LHCN-M2 (cell line): ENCODE measurements around the gene PLPP3. TPM values are rescaled to one million over a fixed set of nuclear protein-coding genes. Genes with fewer than 3 reads are reported as not detected.

Experiments
- DNase-seq: peaks from one replicate; pipeline ENCODE4 v3.0.0-alpha.2; 2012; ENCODE audit warnings: low read depth
- total RNA-seq: library from RNA; depleted of rRNA; stranded (reverse); fragments of >200 nt; gene quantifications from 2 replicates; pipeline ENCODE4 v1.2.3, GENCODE V29; 2014

PLPP3 gene
- total RNA-seq, 1 experiment from 2014 or later = 49.5 TPM

DNA sequence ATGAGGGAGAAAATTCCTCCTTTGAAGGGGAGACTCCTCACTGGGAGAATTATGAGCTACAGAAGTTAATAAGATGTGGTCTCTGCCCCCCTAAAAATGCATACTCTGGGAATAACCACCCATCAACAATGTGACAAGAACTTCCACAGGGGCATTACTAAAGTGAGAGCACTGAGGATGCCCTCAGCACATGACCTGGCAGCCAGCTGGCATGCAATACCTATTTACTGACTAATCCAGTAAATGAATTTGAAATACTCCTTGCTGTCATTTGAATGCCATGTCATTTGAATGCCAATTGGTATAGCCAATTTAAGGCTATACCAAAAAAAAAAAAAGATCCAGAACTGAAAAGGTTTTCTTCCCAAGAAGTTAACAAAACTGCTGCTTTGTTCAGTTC, 30.8 kb downstream of the PLPP3 start:
- DNase-seq = no peak

DNA sequence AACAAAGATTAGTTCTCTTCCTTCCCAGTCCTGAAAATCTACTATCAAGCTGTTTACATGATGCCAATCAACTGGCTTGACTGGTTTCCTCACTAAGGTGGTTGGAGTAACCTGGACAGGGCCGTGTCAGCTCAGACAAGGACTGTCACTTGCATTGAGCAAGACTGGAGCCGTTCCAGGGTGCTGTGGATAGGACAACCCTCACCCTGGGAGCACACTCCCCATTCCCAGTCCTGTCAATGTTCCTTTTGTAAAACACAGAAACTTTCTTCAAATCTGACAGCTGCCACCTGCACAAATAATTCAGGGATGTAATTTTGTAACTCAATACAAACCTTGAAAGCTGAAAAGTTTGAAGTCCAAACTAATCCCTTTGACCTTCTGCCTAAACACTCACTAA, 31.4 kb downstream of the PLPP3 start:
- no peak for DNase-seq

GRCh38 chr1:56547473-56547872, 31.9 kb downstream of the PLPP3 start:
- DNase-seq = peak; percentile 46

DNA sequence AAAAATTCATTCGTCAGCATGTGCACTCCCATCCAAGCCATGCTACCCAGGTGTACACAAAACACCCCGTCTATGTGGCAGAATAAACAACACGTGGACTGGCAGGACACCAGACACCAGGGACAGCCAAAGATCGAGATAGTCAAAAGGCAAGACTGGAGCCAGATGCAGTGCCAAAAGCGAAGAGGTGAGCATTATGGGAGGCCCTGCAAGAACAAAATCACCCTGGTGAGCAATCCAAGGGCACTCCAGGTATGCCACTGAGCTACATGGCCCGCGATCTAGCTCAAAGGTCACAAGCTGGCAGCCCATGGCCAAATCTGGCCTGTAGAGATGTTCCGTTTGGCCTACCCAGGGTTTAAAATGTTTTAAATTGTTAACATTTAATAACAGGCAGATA, 33.7 kb downstream of the PLPP3 start:
- DNase-seq = no peak

DNA sequence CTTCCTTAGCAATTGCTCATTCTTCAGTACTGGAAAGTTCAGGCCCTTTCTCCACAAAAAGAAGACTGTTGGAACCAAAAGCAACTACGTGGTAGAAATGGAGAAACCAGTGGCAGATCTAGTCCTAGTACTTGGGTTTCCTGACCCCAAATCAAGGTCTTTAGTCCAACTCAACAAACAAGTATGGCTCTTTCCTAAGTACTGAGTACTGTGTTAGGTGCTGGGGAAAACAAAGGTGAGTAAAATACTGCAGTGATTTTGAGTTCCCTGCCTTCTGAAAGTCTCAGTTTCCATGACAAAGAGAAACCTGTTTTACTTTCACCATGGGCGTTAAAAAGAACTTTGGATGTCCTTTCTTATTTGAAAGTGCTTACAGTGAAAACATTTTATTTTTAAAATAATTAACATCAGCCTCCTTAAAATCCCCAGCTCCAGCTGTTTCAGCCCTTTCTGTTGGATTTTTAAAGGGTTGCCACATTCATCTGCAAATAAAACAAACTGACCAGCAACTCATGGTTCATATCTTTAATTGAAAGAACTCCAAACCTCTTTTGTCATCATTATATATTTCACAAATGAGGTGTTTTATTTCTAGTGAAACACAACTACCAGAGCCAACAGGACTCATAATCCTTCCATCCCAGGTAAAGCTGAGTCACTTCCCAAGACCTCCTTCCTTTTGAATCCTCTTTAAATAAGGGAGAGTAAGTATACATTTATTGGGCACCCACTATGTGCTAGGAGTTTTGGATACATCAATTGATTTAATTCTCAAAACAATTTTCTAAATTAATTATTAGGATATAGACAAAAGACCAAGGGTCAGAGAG, 35.4 kb downstream of the PLPP3 start:
- no peak for DNase-seq

DNA sequence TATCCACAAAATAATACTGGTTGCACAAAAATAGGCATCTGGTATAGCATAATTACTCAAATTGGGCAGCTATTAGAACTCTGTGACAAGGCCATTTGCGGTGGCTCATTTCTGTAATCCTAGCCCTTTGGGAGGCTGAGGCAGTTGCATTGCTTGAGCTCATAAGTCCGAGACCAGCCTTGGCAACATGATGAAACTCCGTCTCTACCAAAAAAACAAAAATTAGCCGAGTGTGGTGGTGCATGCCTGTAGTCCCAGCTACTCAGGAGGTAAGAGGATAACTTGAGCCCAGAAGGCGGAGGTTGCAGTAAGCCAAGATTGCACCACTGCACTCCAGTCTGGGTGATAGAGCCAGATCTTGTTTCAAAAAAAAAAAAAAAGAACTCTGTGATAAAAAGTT, 36.7 kb downstream of the PLPP3 start:
- DNase-seq = no peak

- no peak for DNase-seq
Measured at GRCh38 chr1:56541408-56541807, 38.0 kb downstream of the PLPP3 start.

DNA sequence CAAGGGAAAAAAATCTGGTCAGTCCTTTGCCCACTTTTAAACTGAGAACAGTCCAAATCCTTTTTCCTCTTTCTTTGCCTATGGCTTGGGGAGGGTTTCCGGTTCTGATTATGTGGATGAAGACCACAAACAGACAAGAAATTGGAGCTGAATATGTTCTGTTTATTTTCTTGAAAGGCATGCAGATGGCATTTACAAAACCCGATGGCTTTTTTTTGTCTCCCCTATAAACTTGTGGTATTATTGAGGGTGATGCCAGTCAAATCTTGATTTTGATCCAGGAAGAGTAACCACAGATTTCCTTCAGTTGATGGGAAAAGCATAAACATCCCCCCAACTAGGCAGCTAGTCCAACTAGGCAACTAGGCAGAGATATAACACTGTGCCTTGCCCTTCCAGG, 38.9 kb downstream of the PLPP3 start:
- peak; percentile 39 for DNase-seq

DNA sequence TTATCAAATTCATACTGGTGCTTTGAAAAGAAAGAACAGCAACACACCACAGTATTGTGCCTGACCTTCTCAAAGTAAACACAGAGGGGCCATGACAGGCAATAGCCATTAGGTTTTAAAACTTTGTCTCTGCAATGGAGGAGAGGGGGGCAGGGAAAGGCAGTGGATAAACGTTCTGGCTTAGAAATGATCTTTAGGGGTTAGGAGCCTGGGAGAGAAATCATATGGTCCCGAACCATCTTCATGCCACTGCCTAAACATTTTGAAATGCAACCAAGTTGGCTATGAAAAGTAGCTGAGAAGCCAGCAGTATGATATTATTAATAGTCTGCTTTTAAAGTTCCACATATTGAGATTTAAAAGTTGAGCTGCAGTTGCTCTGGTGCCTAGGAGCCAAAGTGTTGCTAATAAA, 39.8 kb downstream of the PLPP3 start:
- no peak for DNase-seq

GRCh38 chr1:56538532-56538931, 40.8 kb downstream of the PLPP3 start:
- DNase-seq = no peak

DNA sequence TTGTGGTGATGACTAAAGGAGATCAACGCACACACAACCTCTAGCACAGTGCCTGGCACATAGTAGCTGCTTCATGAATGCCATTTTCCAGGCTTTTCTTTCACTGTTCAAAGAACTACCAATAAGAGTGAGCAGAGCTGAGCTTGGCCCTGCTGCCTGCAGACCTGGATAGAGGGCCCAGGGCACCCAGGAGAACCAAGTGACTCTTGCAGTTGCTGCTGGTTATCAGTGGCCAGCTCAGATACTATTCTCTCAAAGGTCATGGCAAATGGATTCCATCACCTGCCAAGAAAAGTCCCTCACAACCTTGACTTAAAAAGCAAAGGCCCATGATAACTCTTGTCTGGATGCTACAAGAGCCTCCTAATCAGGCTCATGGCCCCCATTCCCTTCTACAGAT, 41.7 kb downstream of the PLPP3 start:
- DNase-seq = no peak

DNA sequence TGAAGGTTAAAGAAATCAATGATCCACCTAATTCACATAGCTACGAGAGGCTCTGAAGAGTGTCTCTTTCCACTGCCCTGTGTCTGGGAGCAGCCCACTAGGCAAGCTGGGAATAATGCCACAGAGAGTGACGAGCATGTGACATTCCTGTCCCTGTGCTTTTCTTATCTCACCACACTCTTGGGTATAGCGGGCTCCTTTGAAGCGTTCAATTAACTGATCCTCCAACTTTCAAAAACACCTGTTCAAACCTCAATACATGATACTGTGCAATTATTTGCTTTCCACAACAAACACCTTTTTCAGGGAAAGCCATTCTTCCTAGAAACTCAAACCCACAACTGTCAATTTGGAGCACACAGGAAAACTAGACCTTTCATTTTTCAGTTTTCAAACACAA, 43.4 kb downstream of the PLPP3 start:
- DNase-seq = no peak

GRCh38 chr1:56535362-56535761, 44.0 kb downstream of the PLPP3 start:
- no peak for DNase-seq

- DNase-seq = no peak
Measured at GRCh38 chr1:56534130-56534651, 45.2 kb downstream of the PLPP3 start.

DNA sequence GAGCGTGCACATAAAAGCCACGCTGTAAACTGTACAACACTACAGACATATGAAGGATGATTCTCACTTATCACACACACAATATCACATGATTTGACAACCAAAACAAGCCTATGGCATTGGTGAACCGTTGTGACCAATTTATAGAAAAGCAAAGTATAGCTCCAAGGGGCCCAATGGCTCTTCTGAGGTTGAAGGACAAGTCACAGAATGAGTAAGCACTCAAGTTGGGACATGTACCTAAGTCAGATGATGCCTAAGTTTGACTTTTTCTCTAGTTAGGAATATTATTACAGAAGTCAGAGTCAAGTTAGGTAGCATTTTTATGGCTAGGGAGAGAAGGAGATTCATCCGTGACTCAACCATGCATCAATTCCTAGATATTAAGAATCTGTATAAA, 45.7 kb downstream of the PLPP3 start:
- DNase-seq = no peak

GRCh38 chr1:56533197-56533596, 46.2 kb downstream of the PLPP3 start:
- no peak for DNase-seq

- no peak for DNase-seq
Measured at GRCh38 chr1:56532350-56532683, 47.0 kb downstream of the PLPP3 start.

DNA sequence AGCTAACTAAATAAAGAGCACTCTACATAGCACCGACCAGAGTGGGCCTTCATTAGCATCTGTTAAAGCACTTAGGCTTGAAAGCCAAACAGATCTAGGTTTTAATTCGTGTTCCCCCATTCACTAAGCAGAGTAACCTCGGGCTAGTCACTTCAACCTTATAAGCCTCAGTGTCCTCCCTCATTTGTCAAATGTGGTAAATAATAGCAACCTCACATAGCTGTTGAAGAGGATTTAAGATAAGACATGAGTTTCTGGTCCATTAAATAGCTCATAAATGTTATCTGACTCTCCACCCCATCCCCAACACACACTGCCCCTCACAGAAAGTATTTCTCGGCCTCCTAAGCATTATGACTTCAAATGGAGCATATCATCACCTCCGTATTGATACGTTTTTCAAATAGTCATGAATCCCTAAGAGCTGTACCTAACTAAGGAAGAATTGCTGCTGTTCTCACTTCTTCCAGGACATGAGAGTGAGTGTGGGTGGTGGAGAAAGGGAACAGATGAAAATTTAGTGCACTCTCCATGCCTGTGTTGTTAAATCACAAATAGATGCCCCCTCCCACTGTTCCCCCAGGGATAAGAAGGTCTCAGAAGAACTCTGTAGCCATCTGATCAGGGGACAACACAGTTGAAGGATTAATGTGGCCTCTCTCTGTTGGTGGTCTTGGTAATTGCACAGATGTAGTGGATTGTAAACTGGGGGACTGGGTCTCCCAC, 47.6 kb downstream of the PLPP3 start:
- DNase-seq = no peak

DNA sequence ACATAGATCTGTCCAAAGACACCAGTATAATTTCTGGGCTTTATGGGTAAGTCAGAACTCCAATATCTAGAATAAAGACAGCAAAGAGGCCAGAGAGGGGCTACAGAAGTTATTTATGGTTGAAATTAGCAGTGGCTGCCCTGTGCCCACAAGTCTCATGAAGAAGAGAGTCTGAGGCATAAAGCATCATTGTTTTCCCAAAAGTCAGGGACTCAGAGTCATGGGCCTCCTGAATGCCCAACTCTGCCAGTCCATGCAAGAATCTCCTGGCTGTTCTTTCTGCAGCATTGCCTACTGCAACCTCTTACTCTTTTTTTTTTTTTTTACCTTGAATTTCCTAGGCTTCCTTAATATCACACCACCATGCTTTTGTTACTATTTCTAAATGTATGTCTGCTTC, 49.6 kb downstream of the PLPP3 start:
- DNase-seq = no peak

DNA sequence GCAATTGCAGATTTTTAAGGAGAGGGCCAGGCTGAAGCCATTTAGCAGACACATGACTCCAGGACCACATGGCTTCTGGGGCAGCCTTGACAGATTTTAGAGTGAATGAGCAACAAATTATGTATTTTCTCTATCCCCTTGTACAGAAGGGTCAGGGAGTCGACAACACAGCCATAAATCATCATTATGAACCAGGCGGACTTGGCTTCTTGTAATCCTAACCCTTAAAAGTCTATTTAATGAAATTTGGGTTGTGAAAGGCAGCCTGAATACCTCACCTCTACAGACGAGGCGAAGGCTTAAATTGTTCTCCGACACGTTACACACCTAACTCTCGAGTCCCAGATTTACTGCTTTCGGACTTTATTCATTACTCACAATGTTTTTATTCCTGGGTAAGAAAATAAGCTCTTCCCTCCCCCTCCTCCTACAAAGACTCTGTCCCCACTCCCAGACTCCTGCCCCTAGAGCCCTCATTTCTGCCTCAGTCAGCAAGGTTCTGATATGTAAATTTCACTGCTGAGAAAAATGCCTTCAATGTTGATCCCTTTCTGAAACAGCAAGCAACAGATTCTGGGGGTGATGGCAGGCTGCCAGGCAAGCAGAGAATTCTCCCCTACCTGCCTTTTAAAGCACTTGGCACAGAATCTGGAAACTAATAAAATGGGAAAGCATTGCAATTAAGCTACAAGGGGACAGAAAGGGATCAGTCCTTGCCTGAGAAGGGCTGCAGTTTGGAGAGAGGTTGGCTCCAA, 51.6 kb downstream of the PLPP3 start:
- DNase-seq = no peak

DNA sequence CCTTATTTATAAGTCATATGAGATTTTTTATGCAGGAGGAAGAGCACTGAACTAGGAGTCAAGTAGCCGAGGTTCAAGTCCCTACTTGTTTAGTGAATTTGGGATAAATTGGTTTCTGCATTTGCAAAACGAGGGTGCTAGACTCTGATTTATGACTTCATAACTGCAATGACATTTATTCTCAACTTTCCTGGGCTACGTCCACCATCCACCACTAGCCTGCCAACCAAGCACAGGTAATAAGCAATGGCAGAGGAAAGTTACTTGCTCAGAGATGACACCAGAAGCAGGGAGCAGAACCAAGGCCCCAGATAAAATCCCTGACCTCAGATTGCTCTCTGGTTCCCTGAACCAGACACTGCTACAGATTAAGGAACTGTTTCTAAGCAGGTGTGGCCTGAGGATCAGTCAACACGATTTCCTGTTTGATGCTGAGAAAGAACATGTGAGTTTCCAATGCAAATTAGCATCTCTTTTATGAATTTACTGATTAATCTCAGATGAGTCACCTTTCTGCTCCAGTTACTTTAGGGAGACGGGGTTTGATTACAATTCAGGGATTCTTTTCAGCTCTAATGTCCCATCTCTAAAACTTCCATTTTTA, 52.7 kb downstream of the PLPP3 start:
- DNase-seq = peak; percentile 17

DNA sequence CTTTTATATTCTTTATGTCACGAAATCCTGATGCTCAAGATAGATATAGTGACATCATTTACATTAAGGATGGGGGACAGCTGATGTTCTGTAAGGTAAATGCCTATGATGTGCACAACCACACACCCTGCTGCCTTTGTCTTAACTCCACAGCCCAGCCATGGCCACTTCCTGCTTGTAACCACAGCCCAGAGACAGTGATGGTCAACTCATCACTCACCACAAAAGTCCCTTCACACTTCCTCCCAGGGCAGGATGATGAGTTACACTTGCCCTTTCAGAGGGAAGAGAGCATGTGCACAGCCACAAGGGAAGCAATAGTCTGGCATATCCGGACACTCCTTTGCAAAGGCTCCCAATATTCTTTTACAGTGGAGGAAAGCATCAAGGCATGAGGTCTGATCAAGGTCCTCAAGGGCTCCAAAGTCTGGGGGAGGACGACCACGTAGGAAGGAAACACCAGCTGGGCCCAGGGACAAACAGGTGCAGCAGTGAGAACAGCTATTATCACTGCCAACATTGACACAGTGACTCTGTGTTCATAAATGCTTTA, 53.8 kb downstream of the PLPP3 start:
- DNase-seq = peak; percentile 80
